GM12878 (cell line): ENCODE measurements around the gene KRT7. TPM values are rescaled to one million over a fixed set of nuclear protein-coding genes. Genes with fewer than 3 reads are reported as not detected.

Experiments
- ATAC-seq: fragments of 200-7000 bp; cut with Tn5 transposase; 3 replicates; pipeline ENCODE4 v1.9.1; 2020; ENCODE audit warnings: mild to moderate bottlenecking, moderate library complexity
- BruUV-seq: library from RNA; stranded (reverse); fragments of 400-500 nt; replicated peaks from 2 replicates; lab custom pipeline; 2021; lab: Mats Ljungman, UMichigan
- CTCF ChIA-PET: fragments of 300-600 bp; sonication (Branson Sonifier 250); formaldehyde crosslinking; extraction: SDS; loops from one replicate; lab custom pipeline; 2021; ENCODE audit warnings: inconsistent platforms; lab: Yijun Ruan, JAX
- POLR2A ChIA-PET: fragments of 350-600 bp; formaldehyde crosslinking; extraction: SDS; loops from one replicate; lab custom pipeline; 2021; ENCODE audit warnings: inconsistent platforms; lab: Charles Lee
- RAD21 ChIA-PET: fragments of 300-600 bp; sonication (Branson Sonifier 250); formaldehyde crosslinking; loops from one replicate; lab custom pipeline; 2023; ENCODE audit warnings: antibody characterized with exemption; ENCODE audit not compliant: unreplicated experiment; lab: Charles Lee
- SMC1A ChIA-PET: fragments of 300-600 bp; sonication (Branson Sonifier 250); formaldehyde crosslinking; loops from one replicate; lab custom pipeline; 2023; ENCODE audit not compliant: unreplicated experiment, uncharacterized antibody; lab: Charles Lee
- DNase-seq: peaks from one replicate; pipeline ENCODE4 v3.0.0-alpha.2; 2011; ENCODE audit warnings: low read depth, low spot score
- FAIRE-seq: peaks from 3 replicates; lab custom pipeline; 2011; peaks lifted over from hg19 to GRCh38; lab: Jason Lieb, UNC
- H2AFZ ChIP-seq: 2 replicates; pipeline ENCODE4 v1.6.0; 2011; ENCODE audit warnings: low read depth, low read length, control low read depth; ENCODE audit not compliant: control insufficient read depth
- H3K27ac ChIP-seq: 2 replicates; pipeline ENCODE4 v1.5.1; 2011; ENCODE audit warnings: control low read depth; ENCODE audit not compliant: control insufficient read depth, insufficient read depth
- H3K27me3 ChIP-seq, 2 experiments: replicated peaks in 1 of 2; 2 replicates each; pipeline versions ENCODE4 v1.6.0 to v1.6.1; 2011; ENCODE audit warnings: low read length in 1 of 2; ENCODE audit not compliant: control insufficient read depth in 2 of 2, insufficient read depth in 2 of 2
- H3K36me3 ChIP-seq, 2 experiments: 2 replicates each; pipeline ENCODE4 v1.5.1; 2011; ENCODE audit warnings: low read length in 1 of 2; ENCODE audit not compliant: control insufficient read depth in 2 of 2, insufficient read depth in 2 of 2
- H3K4me1 ChIP-seq: 2 replicates; pipeline ENCODE4 v1.6.1; 2011; ENCODE audit warnings: mild to moderate bottlenecking, low read length, moderate library complexity, mixed read lengths; ENCODE audit not compliant: control insufficient read depth, insufficient read depth
- H3K4me2 ChIP-seq: 2 replicates; pipeline ENCODE4 v1.6.0; 2011; ENCODE audit warnings: control low read depth; ENCODE audit not compliant: control insufficient read depth, insufficient read depth
- H3K4me3 ChIP-seq: fragments of 200-600 bp; sonication (generic); 2 replicates; pipeline ENCODE4 v1.5.1; 2016
- H3K79me2 ChIP-seq: 2 replicates; pipeline ENCODE4 v1.6.0; 2011; ENCODE audit warnings: low read length; ENCODE audit not compliant: control insufficient read depth, insufficient read depth
- H3K9ac ChIP-seq: 2 replicates; pipeline ENCODE4 v1.8.0; 2011; ENCODE audit warnings: low read length, control low read depth, mixed read lengths; ENCODE audit not compliant: control insufficient read depth, insufficient read depth
- H3K9me3 ChIP-seq: replicated peaks from 3 replicates; pipeline ENCODE4 v1.5.1; 2011; ENCODE audit warnings: mild to moderate bottlenecking, low read length; ENCODE audit not compliant: control insufficient read depth, insufficient read depth
- H4K20me1 ChIP-seq: 2 replicates; pipeline ENCODE4 v1.6.0; 2011; ENCODE audit not compliant: control insufficient read depth, insufficient read depth
- BCL11A ChIP-seq: IDR thresholded peaks from 2 replicates; pipeline ENCODE4 v1.6.1; 2011; ENCODE audit warnings: low read depth, low read length
- BMI1 ChIP-seq: fragments of 450-650 bp; IDR thresholded peaks from 2 replicates; pipeline ENCODE4 v1.6.1; 2016; ENCODE audit warnings: mild to moderate bottlenecking, moderate library complexity, borderline replicate concordance
- E4F1 ChIP-seq: fragments of 450-650 bp; IDR thresholded peaks from 2 replicates; pipeline ENCODE4 v1.6.1; 2018; ENCODE audit warnings: borderline replicate concordance, mild to moderate bottlenecking; ENCODE audit not compliant: partially characterized antibody
- FOS ChIP-seq: IDR thresholded peaks from 3 replicates; pipeline ENCODE4 v1.6.1; 2011; ENCODE audit warnings: borderline replicate concordance; ENCODE audit not compliant: insufficient read length; ENCODE audit errors: extremely low read depth
- GABPA ChIP-seq: IDR thresholded peaks from 2 replicates; pipeline ENCODE4 v1.6.1; 2014; ENCODE audit warnings: antibody characterized with exemption, low read depth, mild to moderate bottlenecking, inconsistent platforms
- MTA3 ChIP-seq: IDR thresholded peaks from 2 replicates; pipeline ENCODE4 v1.6.1; 2012; ENCODE audit warnings: low read length, inconsistent platforms, borderline replicate concordance
- MYC ChIP-seq: IDR thresholded peaks from 2 replicates; pipeline ENCODE4 v1.6.1; 2011; ENCODE audit warnings: mild to moderate bottlenecking, low read length, moderate library complexity, inconsistent platforms; ENCODE audit not compliant: insufficient read depth, insufficient replicate concordance, insufficient read length, severe bottlenecking
- PAX8 ChIP-seq: fragments of 450-650 bp; IDR thresholded peaks from 2 replicates; pipeline ENCODE4 v1.6.1; 2017; ENCODE audit warnings: mild to moderate bottlenecking, moderate library complexity
- RELA ChIP-seq: fragments of 450-650 bp; IDR thresholded peaks from 2 replicates; pipeline ENCODE4 v1.8.0; 2014; ENCODE audit warnings: borderline replicate concordance; ENCODE audit not compliant: partially characterized antibody
- REST ChIP-seq: IDR thresholded peaks from 2 replicates; pipeline ENCODE4 v1.6.1; 2012; ENCODE audit warnings: mild to moderate bottlenecking, low read depth, low read length
- SREBF1 ChIP-seq: IDR thresholded peaks from 2 replicates; pipeline ENCODE4 v1.6.1; 2012; ENCODE audit warnings: mild to moderate bottlenecking, low read length
- USF1 ChIP-seq: IDR thresholded peaks from 2 replicates; pipeline ENCODE4 v1.6.1; 2011; ENCODE audit warnings: borderline replicate concordance, low read depth, mild to moderate bottlenecking, moderate library complexity, mixed read lengths, low read length; ENCODE audit not compliant: insufficient read depth; ENCODE audit errors: extremely low read length
- YY1 ChIP-seq: IDR thresholded peaks from 2 replicates; pipeline ENCODE4 v1.6.1; 2011; ENCODE audit warnings: low read depth, mild to moderate bottlenecking, low read length
- ZNF207 ChIP-seq: fragments of 450-650 bp; IDR thresholded peaks from 2 replicates; pipeline ENCODE4 v1.6.1; 2014; ENCODE audit warnings: antibody characterized with exemption, mild to moderate bottlenecking, borderline replicate concordance
- ZNF24 ChIP-seq: fragments of 450-650 bp; IDR thresholded peaks from 2 replicates; pipeline ENCODE4 v1.6.1; 2017; ENCODE audit warnings: antibody characterized with exemption, mild to moderate bottlenecking
- ZNF622 ChIP-seq: fragments of 450-650 bp; IDR thresholded peaks from 2 replicates; pipeline ENCODE4 v1.6.1; 2017; ENCODE audit warnings: mild to moderate bottlenecking, inconsistent platforms
- WGBS: methylation state at CpG from one replicate; pipeline ENCODE4 v1.1.6; 2016; ENCODE audit warnings: low lambda C conversion rate; ENCODE audit not compliant: insufficient replicate concordance, insufficient coverage; ENCODE audit errors: missing lambda C conversion rate; 5-methylcytosine and 5-hydroxymethylcytosine counted together
- in situ Hi-C: fragments of 300-500 bp; cut with MboI; formaldehyde crosslinking; loops from 9 replicates; pipeline ENCODE4 v1.14.3; 2018; ENCODE audit warnings: mixed read lengths
- intact Hi-C: fragments of 100-400 bp; cut with micrococcal nuclease; formaldehyde crosslinking; loops from one replicate; pipeline ENCODE4 v1.14.2; 2022; ENCODE audit not compliant: unreplicated experiment
- polyA plus RNA-seq, 11 experiments: library from polyadenylated mRNA; depleted of rRNA in 4 of 11; unstranded in 6 of 11; stranded (reverse) in 5 of 11; fragments of >200 nt; fragmentation: Nextera tagmentation in 4 of 11; fragmentation: Illumina TruSeq in 1 of 11; extraction: Ambion mirVana in 4 of 11; extraction: Trizol in 1 of 11; gene quantifications; 1 replicate in 1 of 11; 2 replicates in 10 of 11; pipeline versions ENCODE4 v1.2.1 to v1.2.3, GENCODE V29; 2011 to 2016; ENCODE audit warnings: inconsistent platforms in 2 of 11, missing spikeins in 2 of 11, low read depth in 1 of 11
- total RNA-seq, 4 experiments: library from RNA; depleted of rRNA in 3 of 4; stranded (reverse); fragments of >200 nt in 3 of 4; fragmentation: Illumina TruSeq in 1 of 4; extraction: Trizol in 1 of 4; gene quantifications; 2 replicates each; pipeline versions ENCODE4 v1.2.1 to v1.2.3, GENCODE V29; 2013 to 2021

Gene KRT7
- total and polyA plus RNA-seq, 10 of the 15 experiments (the other 5 are each of a cell fraction or from before 2014, with no cell fraction given), result 0.90 to 18.7 (median 4.8) TPM

- Histone ChIP-seq H3K4me3 (no peak overlapping the region), H3K4me1 (no peaks in the 10 kb centered on the region), H3K36me3 (no peaks in the 10 kb centered on the region; a peak in 1 of 4 replicates), H3K79me2 (no peaks in the 10 kb centered on the region), H3K9me3 (no peaks in the 10 kb centered on the region), H3K9ac (no peak overlapping the region), H2AFZ (no peak overlapping the region), H3K27ac (no peak overlapping the region), H3K4me2 (no peak overlapping the region), H4K20me1 (no peaks in the 10 kb centered on the region), H3K27me3 (peaks cover under 1 to 2% of the 10 kb centered on the region in 2 experiments; a peak in 1 of 4 replicates)
- RAD21 ChIA-PET, result no interaction called here
- ATAC-seq (no peak), DNase-seq (no peak), FAIRE-seq (no peak)
- in situ Hi-C loops (no loop called here), intact Hi-C loops (no loop called here)
- POLR2A ChIA-PET, result no interaction called here
- SMC1A ChIA-PET, result no interaction called here
- CTCF ChIA-PET, result interaction anchor here (1.3 kb wide), 1 partner anchor 17 kb away, joined by 8 read pairs; no protein-coding TSS in a partner anchor
- no TSS peak for BruUV-seq
- WGBS, result 42% methylated on average over 7 of the region's 7 CpGs
- TF ChIP-seq BCL11A (no peak), ZNF207 (no peak), PAX8 (no peak), MTA3 (no peak), ZNF24 (no peak), E4F1 (no peak), GABPA (no peak), SREBF1 (no peak), FOS (no peak), RELA (no peak), ZNF622 (no peak), REST (no peak), YY1 (no peak), USF1 (no peak), BMI1 (no peak), MYC (no peak)
These were observed 28.0 kb upstream of the KRT7 start for GRCh38 chr12:52204931-52205505.
